GM12864 (cell line): ENCODE data around the gene SDCCAG8.

Experiments
- DNase-seq: peaks from one replicate; pipeline ENCODE4 v3.0.0-alpha.2; 2011; ENCODE audit warnings: low read depth
- H3K4me3 ChIP-seq: 2 replicates; pipeline ENCODE4 v1.5.1; 2011; ENCODE audit warnings: mild to moderate bottlenecking, low read depth, low read length, control low read depth
- CTCF ChIP-seq: IDR thresholded peaks from 2 replicates; pipeline ENCODE4 v1.5.1; 2011; ENCODE audit warnings: low read depth, mild to moderate bottlenecking, moderate library complexity, low read length, control low read depth, inconsistent platforms; ENCODE audit errors: missing control alignments

Gene SDCCAG8

GRCh38 chr1:243280571-243281129 is 24.8 kb downstream of the SDCCAG8 start:
- no peak for TF ChIP-seq CTCF
- DNase-seq: no peak
- H3K4me3 ChIP-seq: no peak overlapping the region

GRCh38 chr1:243281672-243282071 is 25.8 kb downstream of the SDCCAG8 start:
- no peak for DNase-seq
- no peak for TF ChIP-seq CTCF
- H3K4me3 ChIP-seq: no peak overlapping the region

GRCh38 chr1:243286409-243287122 is 30.7 kb downstream of the SDCCAG8 start:
- DNase-seq: no peak
- no peak overlapping the region for H3K4me3 ChIP-seq
- TF ChIP-seq CTCF: no peak

GRCh38 chr1:243287123-243287460 is 31.3 kb downstream of the SDCCAG8 start:
- H3K4me3 ChIP-seq: no peak overlapping the region
- TF ChIP-seq CTCF: no peak
- DNase-seq: no peak

GRCh38 chr1:243287652-243288051 is 31.8 kb downstream of the SDCCAG8 start:
- DNase-seq: peak; percentile 62
- no peak overlapping the region for H3K4me3 ChIP-seq

GRCh38 chr1:243288062-243288461 is 32.2 kb downstream of the SDCCAG8 start:
- no peak for DNase-seq
- TF ChIP-seq CTCF: no peak
- H3K4me3 ChIP-seq: no peak overlapping the region

More at GRCh38 chr1:243287652-243288051, 31.8 kb downstream of the SDCCAG8 start:
- TF ChIP-seq CTCF: no peak

- TF ChIP-seq CTCF: no peak
- DNase-seq: no peak
- no peak overlapping the region for H3K4me3 ChIP-seq
These were observed 35.5 kb downstream of the SDCCAG8 start for GRCh38 chr1:243291292-243291691.
